Inflammatory macrophage treated with lipopolysaccharide for 1 hour (primary cell): ENCODE data around the gene VSTM1.
"Not testable (repeated sequence)": the region's sequence is repeated elsewhere in the genome, so short reads cannot be mapped to it uniquely, and the experiment has no call there.

Experiments used
- DNase-seq, 2 donors: peaks; one replicate each; pipeline ENCODE4 v3.0.0-alpha.2; 2020 to 2022

The VSTM1 gene

DNA sequence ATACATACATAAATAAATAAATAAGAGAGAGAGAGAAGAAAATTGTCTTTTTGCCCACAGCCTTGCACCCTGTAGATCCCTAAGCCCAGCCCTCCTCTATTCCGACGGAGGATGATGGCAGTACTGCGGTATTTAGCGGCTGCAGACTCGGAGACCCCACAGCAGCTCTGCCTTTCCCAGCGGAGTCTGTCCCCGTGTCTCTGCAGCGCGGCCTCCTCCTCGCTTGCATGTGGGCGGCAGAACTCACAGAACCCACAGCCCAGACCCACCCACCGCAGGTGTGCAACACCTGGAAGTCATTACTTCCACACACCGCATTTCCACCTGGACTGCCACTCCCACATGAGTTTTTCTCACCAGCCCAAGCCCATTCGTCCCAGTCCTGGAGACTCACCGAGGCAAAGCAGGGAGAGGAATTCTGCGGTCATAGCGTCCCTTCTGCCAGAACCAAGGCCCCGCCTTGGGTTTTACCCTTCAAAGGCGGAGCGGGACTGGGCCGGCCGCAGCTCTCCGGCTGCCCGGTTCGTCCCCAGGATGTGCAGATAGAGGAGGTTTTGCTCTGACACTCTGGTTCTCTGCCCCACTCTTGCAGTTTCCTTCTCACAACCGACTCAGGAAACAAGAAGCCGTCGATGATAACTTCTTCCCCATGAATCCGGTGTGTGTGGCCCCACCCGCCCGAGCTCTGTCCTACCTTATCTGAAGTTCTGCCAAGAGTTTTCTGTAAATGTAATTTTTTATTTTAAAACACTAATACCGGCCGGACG is at the start of gene VSTM1:
Gene VSTM1 (minus strand): TSS at position 548 of the 767 bp plus-strand sequence. CDS start 120 bp downstream, at position 428.
- no peak for DNase-seq

- no peak for DNase-seq
These were observed 46.0 kb upstream of the VSTM1 start for GRCh38 chr19:54109651-54110050.

GRCh38 chr19:54108496-54108895 is 44.8 kb upstream of the VSTM1 start:
- no peak for DNase-seq

DNA sequence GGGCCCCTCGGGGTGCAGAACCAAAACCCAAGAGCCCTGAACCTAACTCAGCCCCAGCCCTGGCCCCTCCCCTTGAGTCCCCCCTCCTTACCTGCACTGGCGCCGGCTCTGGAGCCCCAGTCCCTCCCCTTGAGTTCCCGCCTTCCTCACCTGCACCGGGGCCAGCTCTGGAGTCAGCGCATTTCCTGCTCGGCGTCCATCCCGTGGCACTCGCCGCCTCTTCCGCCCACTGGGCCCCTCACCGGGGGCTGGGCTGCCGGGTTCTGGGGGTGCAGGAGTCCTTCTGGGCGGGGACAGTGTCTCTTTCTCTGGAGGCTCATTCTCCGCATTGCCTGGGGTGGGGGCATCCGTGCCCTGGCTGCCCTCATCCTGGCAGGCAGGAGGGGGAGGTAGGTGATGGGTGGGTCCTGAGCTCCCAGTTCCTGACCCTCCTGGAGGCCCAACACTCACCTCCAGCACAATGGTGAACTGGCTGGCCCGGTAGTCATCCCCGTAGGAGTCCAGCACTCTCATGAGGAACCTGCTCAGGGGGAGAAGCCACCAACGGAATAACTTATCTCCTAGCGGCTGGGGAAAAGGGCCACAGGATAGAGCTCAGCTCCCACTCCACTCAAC is 44.3 kb upstream of the VSTM1 start:
- no peak for DNase-seq

- DNase-seq: no peak
These were observed 43.0 kb upstream of the VSTM1 start for GRCh38 chr19:54106716-54107115.

GRCh38 chr19:54105796-54106195 is 42.1 kb upstream of the VSTM1 start:
- DNase-seq: no peak

DNA sequence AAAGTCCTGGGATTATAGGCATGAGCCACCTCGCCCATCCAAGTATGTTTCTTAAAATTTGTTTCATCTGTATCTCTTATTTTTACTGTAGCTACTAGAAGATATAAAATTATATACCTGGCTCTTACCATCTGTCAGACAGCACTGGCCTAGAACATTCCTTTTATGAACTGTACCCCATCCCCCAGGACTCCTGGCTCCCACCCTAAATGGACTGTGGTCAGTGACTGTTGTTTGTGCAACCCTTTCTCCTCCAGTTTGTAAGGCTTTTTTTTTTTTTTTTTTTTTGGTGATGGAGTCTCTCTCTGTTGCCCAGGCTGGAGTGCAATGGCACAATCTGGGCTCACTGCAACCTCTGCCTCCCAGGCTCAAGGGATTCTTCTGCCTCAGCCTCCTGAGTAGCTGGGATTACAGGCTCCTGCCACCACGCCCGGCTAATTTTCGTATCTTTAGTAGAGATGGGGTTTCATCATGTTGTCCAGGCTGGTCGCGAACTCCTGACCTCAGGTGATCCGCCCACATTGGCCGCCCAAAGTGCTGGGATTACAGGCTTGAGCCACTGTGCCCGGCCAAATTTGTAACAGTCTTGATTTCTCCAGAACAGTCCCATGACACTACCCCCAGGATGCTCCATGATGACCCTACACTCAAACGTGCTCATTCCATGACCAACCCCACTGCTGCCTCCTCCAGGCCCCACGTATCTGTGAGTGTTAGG is 41.5 kb upstream of the VSTM1 start:
- DNase-seq: no peak

DNA sequence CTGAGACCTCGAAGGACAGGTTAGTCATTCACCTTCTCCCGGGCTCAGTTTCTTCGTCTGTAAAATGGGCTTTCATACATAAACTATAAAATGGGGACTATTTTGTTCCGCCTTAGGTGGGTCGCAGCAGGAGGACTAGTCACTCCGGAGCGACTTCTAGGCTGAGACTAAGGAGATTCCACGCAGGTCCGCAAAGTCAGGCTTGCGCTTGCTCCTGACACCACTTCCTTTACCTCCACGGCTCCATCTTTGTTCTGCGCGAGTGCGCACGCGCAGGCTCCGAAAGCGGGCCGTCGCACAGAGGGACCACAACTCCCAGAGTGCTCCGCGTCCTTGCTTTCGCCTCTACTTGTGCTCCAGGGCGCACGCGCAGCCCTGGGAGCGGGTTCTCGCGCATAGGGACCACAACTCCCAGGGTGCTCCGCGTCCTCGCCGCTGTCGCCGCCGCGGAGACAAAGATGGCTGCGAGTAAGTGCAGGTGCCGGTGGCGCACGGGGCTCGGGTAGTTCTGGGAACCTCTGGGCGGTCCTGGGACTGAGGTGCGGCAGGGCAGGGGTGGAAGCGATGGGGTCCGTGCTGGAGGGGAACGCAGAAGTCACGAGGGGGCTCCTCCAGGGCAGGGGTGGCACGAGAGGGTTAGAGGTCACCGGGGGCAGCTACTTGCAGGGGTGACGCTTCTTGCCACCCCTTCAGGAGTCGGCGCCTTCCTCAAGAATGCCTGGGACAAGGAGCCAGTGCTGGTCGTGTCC is 38.9 kb upstream of the VSTM1 start, which contains the start of gene NDUFA3:
Gene NDUFA3 (plus strand): TSS at position 435 of the 749 bp plus-strand sequence. CDS start 24 bp downstream, at position 459.
- DNase-seq: peak; percentile 97 to 98

DNA sequence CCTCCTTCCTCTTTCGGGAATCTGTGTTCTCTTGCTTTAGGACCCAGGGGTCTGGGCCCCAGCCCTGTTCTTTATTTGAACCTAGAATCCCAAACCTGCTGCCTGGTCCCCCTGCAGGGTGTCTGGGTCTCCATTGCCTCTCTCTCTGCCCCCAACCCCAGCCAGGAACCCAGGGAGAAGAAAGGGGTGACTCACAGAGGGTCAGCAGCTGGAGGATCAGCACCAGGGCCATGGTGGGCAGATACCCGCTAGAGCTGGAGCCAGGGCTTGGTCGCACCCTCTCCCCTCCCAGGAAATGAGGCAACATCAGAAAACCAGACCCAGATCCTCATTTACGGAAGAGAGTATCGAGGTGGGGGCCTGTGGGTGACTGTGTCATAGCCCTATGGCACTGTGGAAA is 36.9 kb upstream of the VSTM1 start, which contains the start of gene OSCAR:
Gene OSCAR (minus strand): TSS at position 243 of the 400 bp plus-strand sequence. CDS start 11 bp downstream, at position 232.
- DNase-seq: peak; percentile 88 to 91

- not testable (repeated sequence) for DNase-seq
These were observed 36.2 kb upstream of the VSTM1 start for GRCh38 chr19:54099903-54100255.

DNA sequence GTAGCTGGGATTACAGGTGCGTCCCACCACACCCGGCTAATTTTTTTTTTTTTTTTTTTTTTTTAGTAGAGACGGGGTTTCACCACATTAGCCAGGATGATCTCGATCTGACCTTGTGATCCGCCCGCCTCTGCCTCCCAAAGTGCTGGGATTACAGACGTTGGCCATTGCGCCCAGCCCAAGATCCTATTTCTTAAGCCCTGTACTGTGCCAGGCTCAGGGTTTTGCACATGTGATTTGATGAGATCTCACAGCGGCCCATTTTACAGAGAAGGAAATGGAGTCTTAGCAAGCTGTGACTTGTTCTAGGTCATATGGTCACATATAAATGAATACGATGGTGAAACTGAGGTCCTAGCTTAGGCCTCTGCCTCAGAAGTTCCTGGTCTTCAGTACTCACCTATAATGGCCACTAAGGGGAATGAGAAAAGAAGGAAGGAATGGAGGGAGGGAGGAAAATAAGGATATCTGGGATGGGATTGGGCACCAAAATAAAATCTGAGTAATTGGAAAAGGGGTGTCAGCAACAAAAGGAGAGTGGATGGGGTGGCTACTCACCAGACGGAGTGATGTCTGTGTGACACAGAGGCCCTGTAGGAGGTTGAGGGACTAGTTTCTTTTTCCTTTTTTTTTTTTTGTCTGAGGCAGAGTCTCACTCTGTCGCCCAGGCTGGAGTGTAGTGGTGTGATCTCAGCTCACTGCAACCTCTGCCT is 35.6 kb upstream of the VSTM1 start:
- DNase-seq: peak; percentile 56 to 68

GRCh38 chr19:54096617-54097106 is 33.0 kb upstream of the VSTM1 start:
- peak in 1 of 2 donors; percentile 23 for DNase-seq

DNA sequence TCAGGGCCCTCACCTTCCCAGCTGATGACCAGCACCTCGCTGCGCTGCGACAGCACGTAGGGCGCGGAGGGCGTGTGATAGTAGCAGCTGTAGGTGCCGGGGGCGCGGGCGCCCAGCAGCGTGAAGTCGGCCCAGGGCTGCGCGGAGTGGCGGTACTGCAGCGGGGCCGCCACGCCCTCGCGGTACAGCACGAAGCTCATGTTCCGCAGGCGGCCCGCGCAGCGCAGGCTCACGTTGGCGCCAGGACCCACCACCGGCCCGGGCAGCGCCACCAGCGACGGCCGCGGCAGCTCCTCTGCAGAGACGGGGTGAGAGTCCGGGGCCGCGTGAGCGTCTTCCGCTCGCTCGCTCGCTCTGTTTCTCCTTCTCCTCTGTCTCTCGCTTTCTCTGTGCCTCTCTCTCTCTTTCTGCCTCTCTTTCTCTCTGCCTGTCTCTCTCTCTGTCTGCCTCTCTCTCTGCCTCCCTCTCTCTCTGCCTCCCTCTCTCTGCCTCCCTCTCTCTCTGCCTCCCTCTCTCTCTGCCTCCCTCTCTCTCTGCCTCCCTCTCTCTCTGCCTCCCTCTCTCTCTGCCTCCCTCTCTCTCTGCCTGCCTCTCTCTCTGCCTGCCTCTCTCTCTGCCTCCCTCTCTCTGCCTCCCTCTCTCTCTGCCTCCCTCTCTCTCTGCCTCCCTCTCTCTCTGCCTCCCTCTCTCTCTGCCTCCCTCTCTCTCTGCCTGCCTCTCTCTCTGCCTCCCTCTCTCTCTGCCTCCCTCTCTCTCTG is 32.3 kb upstream of the VSTM1 start:
- peak in 1 of 2 donors; percentile 11 for DNase-seq

DNA sequence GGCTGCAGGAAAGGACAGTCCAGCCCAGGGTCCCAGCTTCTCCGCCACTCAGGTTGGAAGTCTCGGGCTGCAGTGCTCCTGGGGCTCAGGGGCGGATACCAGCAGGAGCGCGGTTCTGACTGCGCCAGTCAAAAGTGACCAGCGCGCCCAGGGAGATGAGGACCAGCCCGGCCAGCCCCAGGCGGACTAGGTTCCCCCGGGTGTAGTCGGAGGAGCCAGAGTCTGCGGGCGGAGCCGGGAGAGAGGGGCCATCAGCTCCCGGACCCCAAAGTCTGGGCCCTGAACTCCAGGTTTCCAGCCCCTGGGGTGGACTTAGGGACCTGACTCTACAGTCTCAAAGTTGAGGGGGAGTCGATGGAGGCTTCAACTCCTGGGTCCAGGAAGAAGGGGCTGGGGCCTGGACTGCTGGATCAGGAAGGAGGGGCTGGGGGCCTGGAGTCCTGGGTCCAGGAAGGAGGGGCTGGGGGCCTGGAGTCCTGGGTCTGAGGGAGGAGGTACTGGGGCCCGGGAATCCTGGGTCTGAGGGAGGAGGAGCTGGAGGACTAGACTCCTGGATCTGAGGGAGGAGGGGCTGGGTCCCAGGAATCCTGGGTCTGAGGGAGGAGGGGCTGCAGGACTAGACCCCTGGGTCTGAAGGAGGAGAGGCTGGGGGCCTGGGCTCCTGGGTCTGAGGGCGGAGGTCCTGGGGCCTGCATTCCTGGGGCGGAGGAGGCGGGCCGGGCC is 31.6 kb upstream of the VSTM1 start:
- DNase-seq: no peak

DNA sequence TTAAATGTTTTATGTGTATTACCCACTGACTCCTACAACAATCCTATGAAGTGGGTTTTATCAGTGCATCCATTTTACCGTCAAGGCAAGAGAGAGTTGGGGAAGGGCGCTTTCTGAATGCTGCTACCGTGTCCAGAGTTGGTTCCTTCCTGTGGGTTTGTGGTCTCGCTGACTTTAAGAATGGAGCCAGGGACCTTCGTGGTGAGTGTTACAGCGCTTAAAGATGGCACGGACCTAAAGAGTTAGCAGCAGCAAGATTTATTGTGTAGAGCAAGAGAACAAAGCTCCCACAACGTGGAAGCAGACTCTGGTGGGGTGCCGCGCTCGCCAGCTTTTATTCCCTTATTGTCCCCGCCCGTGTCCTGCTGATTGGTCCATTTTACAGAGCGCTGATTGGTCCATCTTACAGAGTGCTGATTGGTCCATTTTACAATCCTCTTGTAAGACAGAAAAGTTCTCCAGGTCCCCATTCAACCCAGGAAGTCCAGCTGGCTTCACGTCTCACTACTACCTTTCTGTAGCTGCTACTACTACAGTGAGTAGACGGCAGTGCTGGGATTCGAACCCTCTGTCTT is 30.8 kb upstream of the VSTM1 start:
- no peak for DNase-seq

- DNase-seq: no peak
These were observed 20.7 kb upstream of the VSTM1 start for GRCh38 chr19:54084410-54084809.

DNA sequence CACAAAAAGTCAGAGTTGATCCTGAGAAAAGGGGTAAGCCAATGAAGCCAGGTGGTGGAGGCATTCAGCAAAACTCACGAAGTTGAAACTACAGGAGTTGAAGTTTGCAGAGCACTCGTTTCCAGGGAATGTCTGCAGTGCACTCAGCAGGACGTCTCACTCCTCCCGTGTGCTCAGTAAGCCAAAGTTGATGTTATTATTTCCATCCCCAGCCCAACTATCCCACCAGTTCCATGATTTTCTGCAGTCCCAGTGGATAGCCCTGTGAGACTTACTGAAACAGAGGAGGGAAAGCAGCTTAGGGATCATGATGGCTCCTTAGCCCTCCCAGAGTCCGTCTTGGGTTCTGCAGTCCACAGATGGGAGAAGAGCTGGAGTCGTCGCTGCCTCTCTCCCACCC is 17.3 kb upstream of the VSTM1 start, which contains the start of gene TARM1:
Gene TARM1 (minus strand): TSS at position 334 of the 400 bp plus-strand sequence. CDS start 25 bp downstream, at position 309.
- no peak for DNase-seq

GRCh38 chr19:54077334-54077733 is 13.6 kb upstream of the VSTM1 start:
- peak; percentile 58 to 81 for DNase-seq

GRCh38 chr19:54074851-54075250 is 11.2 kb upstream of the VSTM1 start:
- DNase-seq: no peak

DNA sequence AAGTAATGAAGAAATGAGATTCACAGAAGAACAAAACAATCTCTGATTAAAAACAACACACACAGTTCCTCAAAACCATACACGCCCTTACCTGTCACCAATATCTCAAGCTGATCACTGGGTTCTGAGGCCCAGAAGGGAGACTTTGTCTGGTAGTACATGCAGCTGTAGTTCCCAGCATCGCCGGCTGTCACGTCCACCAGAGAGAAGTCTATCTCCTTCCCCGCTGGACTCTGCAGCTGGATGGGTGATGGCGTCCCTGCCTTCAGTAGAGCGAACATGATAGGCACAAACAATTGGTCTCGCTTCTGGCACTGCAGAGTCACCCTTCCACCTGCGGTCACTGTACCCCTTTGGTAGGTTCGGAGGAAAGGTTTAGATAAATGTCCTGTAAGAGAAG is 10.1 kb upstream of the VSTM1 start:
- no peak for DNase-seq
